DND-41 (cell line): ENCODE data around the gene MYRIP.

ENCODE experiments used
- CTCF ChIP-seq: IDR thresholded peaks from 2 replicates; pipeline ENCODE4 v1.5.1; 2012; ENCODE audit warnings: borderline replicate concordance, low read length, moderate library complexity, mild to moderate bottlenecking; ENCODE audit not compliant: poor library complexity, severe bottlenecking; ENCODE audit errors: extremely low read depth
- EZH2 ChIP-seq: IDR thresholded peaks from 3 replicates; pipeline ENCODE4 v1.6.1; 2012; ENCODE audit warnings: borderline replicate concordance, low read depth, mild to moderate bottlenecking, moderate library complexity, low read length, inconsistent platforms; ENCODE audit not compliant: severe bottlenecking

GRCh38 chr3:40009991-40010390 lies 200.6 kb downstream of the MYRIP start:
- TF ChIP-seq CTCF (no peak), EZH2 (no peak)
